HEK293 (cell line): ENCODE measurements around the gene FRY.

Source experiments
- CTCF ChIA-PET: fragments of 350-600 bp; formaldehyde crosslinking; extraction: SDS; loops from one replicate; lab custom pipeline; 2021; ENCODE audit warnings: antibody characterized with exemption; lab: Yijun Ruan, JAX
- POLR2A ChIA-PET: fragments of 300-600 bp; formaldehyde crosslinking; extraction: SDS; loops from one replicate; lab custom pipeline; 2020; ENCODE audit warnings: antibody characterized with exemption, inconsistent platforms; lab: Yijun Ruan, JAX
- H3K27ac ChIP-seq: fragments of 200-500 bp; sonication (Bioruptor generic); 2 replicates; pipeline ENCODE4 v1.5.1; 2014; ENCODE audit warnings: low read depth, low read length, control low read depth, inconsistent platforms; ENCODE audit errors: extremely low read depth
- H3K36me3 ChIP-seq, 2 experiments: fragments of 200-500 bp in 1 of 2; sonication (Bioruptor generic) in 1 of 2; 1 replicate in 1 of 2; 2 replicates in 1 of 2; pipeline ENCODE4 v1.5.1; 2014 to 2017; ENCODE audit warnings: inconsistent platforms in 2 of 2, low read length in 2 of 2; ENCODE audit not compliant: control insufficient read depth in 2 of 2, insufficient read depth in 1 of 2
- H3K4me1 ChIP-seq: fragments of 200-500 bp; sonication (Bioruptor generic); 2 replicates; pipeline ENCODE4 v1.5.1; 2014; ENCODE audit warnings: mild to moderate bottlenecking, low read length, inconsistent platforms; ENCODE audit not compliant: control insufficient read depth, insufficient read depth
- H3K4me3 ChIP-seq: 2 replicates; pipeline ENCODE4 v1.5.1; 2011; ENCODE audit warnings: low read depth, mild to moderate bottlenecking, control low read depth, low read length, moderate library complexity
- H3K9me3 ChIP-seq: fragments of 200-500 bp; sonication (Bioruptor generic); 2 replicates; pipeline ENCODE4 v1.5.1; 2014; ENCODE audit warnings: low read depth, low read length, inconsistent platforms; ENCODE audit not compliant: control insufficient read depth, insufficient read depth
- EGR2 ChIP-seq: fragments of 450-650 bp; formaldehyde crosslinking; IDR thresholded peaks from 2 replicates; pipeline ENCODE4 v1.5.1; 2016; ENCODE audit warnings: low read depth, missing biosample characterization, missing genetic modification characterization
- HOXA7 ChIP-seq: sonication (generic); formaldehyde crosslinking; IDR thresholded peaks from 2 replicates; pipeline ENCODE4 v1.8.1; 2022; ENCODE audit warnings: missing genetic modification reagents, borderline replicate concordance
- PATZ1 ChIP-seq: fragments of 450-650 bp; formaldehyde crosslinking; IDR thresholded peaks from 2 replicates; pipeline ENCODE4 v1.5.1; 2016; ENCODE audit warnings: missing biosample characterization, missing genetic modification characterization
- TRIM28 ChIP-seq: IDR thresholded peaks from 2 replicates; pipeline ENCODE4 v1.6.1; 2011; ENCODE audit warnings: low read length, control low read depth, borderline replicate concordance
- WT1 ChIP-seq: fragments of 450-650 bp; formaldehyde crosslinking; IDR thresholded peaks from 2 replicates; pipeline ENCODE4 v1.5.1; 2016; ENCODE audit warnings: missing biosample characterization, missing genetic modification characterization
- ZFHX2 ChIP-seq: fragments of 450-650 bp; formaldehyde crosslinking; conservative IDR thresholded peaks from 2 replicates; pipeline ENCODE4 v1.5.1; 2016; ENCODE audit warnings: missing biosample characterization, missing genetic modification characterization
- ZFP3 ChIP-seq: fragments of 450-650 bp; formaldehyde crosslinking; IDR thresholded peaks from 2 replicates; pipeline ENCODE4 v1.5.1; 2016; ENCODE audit warnings: low read depth, missing biosample characterization, missing genetic modification characterization
- ZFP69B ChIP-seq: fragments of 450-650 bp; formaldehyde crosslinking; IDR thresholded peaks from 2 replicates; pipeline ENCODE4 v1.5.1; 2016; ENCODE audit warnings: missing biosample characterization, missing genetic modification characterization
- ZNF10 ChIP-seq: fragments of 450-650 bp; formaldehyde crosslinking; IDR thresholded peaks from 2 replicates; pipeline ENCODE4 v1.5.1; 2017; ENCODE audit warnings: missing biosample characterization, missing genetic modification characterization
- ZNF121 ChIP-seq: fragments of 450-650 bp; formaldehyde crosslinking; IDR thresholded peaks from 2 replicates; pipeline ENCODE4 v1.5.1; 2016; ENCODE audit warnings: missing biosample characterization, missing genetic modification characterization
- ZNF404 ChIP-seq: fragments of 450-650 bp; formaldehyde crosslinking; IDR thresholded peaks from 2 replicates; pipeline ENCODE4 v1.5.1; 2017; ENCODE audit warnings: missing biosample characterization, missing genetic modification characterization
- ZNF488 ChIP-seq: fragments of 450-650 bp; formaldehyde crosslinking; IDR thresholded peaks from 2 replicates; pipeline ENCODE4 v1.5.1; 2016; ENCODE audit warnings: missing biosample characterization, missing genetic modification characterization
- ZNF530 ChIP-seq: fragments of 450-650 bp; formaldehyde crosslinking; IDR thresholded peaks from 2 replicates; pipeline ENCODE4 v1.5.1; 2016; ENCODE audit warnings: low read depth, missing biosample characterization, missing genetic modification characterization
- ZNF571 ChIP-seq: fragments of 450-650 bp; formaldehyde crosslinking; IDR thresholded peaks from 2 replicates; pipeline ENCODE4 v1.5.0; 2017; ENCODE audit warnings: missing biosample characterization, missing genetic modification characterization
- ZNF654 ChIP-seq: fragments of 450-650 bp; formaldehyde crosslinking; IDR thresholded peaks from 2 replicates; pipeline ENCODE4 v1.5.1; 2016; ENCODE audit warnings: low read depth, missing biosample characterization, missing genetic modification characterization
- ZNF660 ChIP-seq: fragments of 450-650 bp; IDR thresholded peaks from 2 replicates; pipeline ENCODE4 v1.5.1; 2018; ENCODE audit warnings: missing biosample characterization, mild to moderate bottlenecking, missing genetic modification characterization
- TF ChIP-seq, protein P1 (sequence below): fragments of 450-650 bp; formaldehyde crosslinking; IDR thresholded peaks from 2 replicates; pipeline ENCODE4 v1.5.1; 2016; ENCODE audit warnings: missing biosample characterization, missing genetic modification characterization
- TF ChIP-seq, protein P2 (sequence below): fragments of 450-650 bp; formaldehyde crosslinking; IDR thresholded peaks from 2 replicates; pipeline ENCODE4 v1.5.1; 2016; ENCODE audit warnings: missing biosample characterization, missing genetic modification characterization
- TF ChIP-seq, protein P3 (sequence below): fragments of 450-650 bp; formaldehyde crosslinking; IDR thresholded peaks from 2 replicates; pipeline ENCODE4 v1.5.1; 2016; ENCODE audit warnings: missing biosample characterization, missing genetic modification characterization, low read depth

The FRY gene

DNA sequence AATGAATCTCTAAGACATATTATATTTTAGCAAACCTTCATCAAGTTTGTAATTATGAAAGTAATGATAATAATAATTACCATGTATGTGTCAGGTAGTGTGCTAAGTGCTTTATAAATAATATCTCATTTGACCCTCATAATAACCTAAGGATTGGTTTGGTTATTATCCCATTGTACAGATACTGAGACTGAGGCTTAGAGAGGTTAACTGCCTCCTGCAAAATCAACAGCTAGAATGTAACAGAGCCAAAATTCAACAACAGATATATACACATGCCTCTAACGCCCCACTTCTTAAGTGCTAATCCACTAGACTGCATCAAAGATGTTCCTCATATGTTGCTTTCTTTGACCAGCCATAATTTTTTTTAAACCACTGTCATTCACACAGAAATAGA lies 142.8 kb downstream of the FRY start (continued):
- TF ChIP-seq ZFP69B (tag by site-specific recombination) (no peak), ZNF404 (tag by site-specific recombination) (no peak), WT1 (tag by site-specific recombination) (no peak), ZNF654 (tag by site-specific recombination) (no peak), ZFP3 (no peak), ZNF121 (tag by site-specific recombination) (no peak), ZNF571 (no peak), ZNF660 (tag by site-specific recombination) (no peak)
- TF ChIP-seq, protein P1, sequence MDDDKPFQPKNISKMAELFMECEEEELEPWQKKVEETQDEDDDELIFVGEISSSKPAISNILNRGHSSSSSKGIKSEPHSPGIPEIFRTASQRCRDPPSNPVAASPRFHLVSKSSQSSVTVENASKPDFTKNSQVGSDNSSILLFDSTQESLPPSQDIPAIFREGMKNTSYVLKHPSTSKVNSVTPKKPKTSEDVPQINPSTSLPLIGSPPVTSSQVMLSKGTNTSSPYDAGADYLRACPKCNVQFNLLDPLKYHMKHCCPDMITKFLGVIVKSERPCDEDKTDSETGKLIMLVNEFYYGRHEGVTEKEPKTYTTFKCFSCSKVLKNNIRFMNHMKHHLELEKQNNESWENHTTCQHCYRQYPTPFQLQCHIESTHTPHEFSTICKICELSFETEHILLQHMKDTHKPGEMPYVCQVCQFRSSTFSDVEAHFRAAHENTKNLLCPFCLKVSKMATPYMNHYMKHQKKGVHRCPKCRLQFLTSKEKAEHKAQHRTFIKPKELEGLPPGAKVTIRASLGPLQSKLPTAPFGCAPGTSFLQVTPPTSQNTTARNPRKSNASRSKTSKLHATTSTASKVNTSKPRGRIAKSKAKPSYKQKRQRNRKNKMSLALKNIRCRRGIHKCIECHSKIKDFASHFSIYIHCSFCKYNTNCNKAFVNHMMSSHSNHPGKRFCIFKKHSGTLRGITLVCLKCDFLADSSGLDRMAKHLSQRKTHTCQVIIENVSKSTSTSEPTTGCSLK (tag by site-specific recombination), result no peak

DNA sequence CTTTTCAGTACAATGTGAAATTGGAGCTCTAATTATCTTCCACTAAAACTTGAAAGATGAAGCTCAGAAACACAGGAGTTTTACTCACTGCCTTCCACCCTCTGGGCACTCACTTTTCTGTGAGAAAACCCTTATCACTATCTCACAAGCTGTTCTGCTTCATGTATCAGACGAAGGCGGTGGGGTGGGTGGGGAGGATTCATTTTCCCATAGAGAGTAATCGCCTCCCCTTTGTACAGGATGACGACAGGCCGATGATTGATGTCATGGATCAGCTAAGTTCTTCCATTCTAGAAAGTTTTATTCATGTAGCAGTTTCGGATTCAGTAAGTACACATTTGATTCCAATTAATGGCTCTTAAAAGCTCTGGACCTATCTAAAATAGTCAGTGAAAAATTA lies 143.7 kb downstream of the FRY start:
- TF ChIP-seq TRIM28, result no peak
- TF ChIP-seq ZFHX2, result peak; percentile 37; the same call in 1 of the 2 replicates
- no peak for TF ChIP-seq HOXA7 (CRISPR knock-in tag)
- no peak for TF ChIP-seq PATZ1 (tag by site-specific recombination)
- TF ChIP-seq ZNF488 (tag by site-specific recombination), result no peak
- TF ChIP-seq EGR2, result peak; percentile 58
- TF ChIP-seq, protein P2, sequence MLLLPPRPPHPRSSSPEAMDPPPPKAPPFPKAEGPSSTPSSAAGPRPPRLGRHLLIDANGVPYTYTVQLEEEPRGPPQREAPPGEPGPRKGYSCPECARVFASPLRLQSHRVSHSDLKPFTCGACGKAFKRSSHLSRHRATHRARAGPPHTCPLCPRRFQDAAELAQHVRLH (tag by site-specific recombination), result no peak
- TF ChIP-seq ZNF530, result no peak
- TF ChIP-seq, protein P3, sequence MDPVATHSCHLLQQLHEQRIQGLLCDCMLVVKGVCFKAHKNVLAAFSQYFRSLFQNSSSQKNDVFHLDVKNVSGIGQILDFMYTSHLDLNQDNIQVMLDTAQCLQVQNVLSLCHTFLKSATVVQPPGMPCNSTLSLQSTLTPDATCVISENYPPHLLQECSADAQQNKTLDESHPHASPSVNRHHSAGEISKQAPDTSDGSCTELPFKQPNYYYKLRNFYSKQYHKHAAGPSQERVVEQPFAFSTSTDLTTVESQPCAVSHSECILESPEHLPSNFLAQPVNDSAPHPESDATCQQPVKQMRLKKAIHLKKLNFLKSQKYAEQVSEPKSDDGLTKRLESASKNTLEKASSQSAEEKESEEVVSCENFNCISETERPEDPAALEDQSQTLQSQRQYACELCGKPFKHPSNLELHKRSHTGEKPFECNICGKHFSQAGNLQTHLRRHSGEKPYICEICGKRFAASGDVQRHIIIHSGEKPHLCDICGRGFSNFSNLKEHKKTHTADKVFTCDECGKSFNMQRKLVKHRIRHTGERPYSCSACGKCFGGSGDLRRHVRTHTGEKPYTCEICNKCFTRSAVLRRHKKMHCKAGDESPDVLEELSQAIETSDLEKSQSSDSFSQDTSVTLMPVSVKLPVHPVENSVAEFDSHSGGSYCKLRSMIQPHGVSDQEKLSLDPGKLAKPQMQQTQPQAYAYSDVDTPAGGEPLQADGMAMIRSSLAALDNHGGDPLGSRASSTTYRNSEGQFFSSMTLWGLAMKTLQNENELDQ, result no peak
- no peak for TF ChIP-seq ZNF10 (tag by site-specific recombination)
- ChIA-PET POLR2A (no interaction called here), CTCF (interaction anchor here (0.6 kb wide), 1 partner anchor 159 kb away, joined by 3 read pairs; no protein-coding TSS in a partner anchor)
- Histone ChIP-seq H3K4me3 (no peak overlapping the region), H3K36me3 (no peaks in the 10 kb centered on the region), H3K9me3 (no peaks in the 10 kb centered on the region), H3K4me1 (no peaks in the 10 kb centered on the region), H3K27ac (no peak overlapping the region)
